HFF-Myc (cell line): Measurements from ENCODE around the gene TEX2.

Experiments used
- DNase-seq: peaks from one replicate; pipeline ENCODE4 v3.0.0-alpha.2; 2011; ENCODE audit warnings: low read depth; ENCODE audit errors: extremely low read depth
- H3K4me3 ChIP-seq: replicated peaks from 2 replicates; pipeline ENCODE4 v1.5.1; 2011; ENCODE audit warnings: low read depth, mild to moderate bottlenecking, control low read depth, low read length
- TF ChIP-seq, protein P1 (sequence below): IDR thresholded peaks from 2 replicates; pipeline ENCODE4 v1.5.1; 2012; ENCODE audit warnings: mild to moderate bottlenecking, low read depth, low read length, control low read depth; ENCODE audit errors: missing control alignments

Gene TEX2

GRCh38 chr17:64203630-64204029, 59.4 kb downstream of the TEX2 start:
- TF ChIP-seq, protein P1, sequence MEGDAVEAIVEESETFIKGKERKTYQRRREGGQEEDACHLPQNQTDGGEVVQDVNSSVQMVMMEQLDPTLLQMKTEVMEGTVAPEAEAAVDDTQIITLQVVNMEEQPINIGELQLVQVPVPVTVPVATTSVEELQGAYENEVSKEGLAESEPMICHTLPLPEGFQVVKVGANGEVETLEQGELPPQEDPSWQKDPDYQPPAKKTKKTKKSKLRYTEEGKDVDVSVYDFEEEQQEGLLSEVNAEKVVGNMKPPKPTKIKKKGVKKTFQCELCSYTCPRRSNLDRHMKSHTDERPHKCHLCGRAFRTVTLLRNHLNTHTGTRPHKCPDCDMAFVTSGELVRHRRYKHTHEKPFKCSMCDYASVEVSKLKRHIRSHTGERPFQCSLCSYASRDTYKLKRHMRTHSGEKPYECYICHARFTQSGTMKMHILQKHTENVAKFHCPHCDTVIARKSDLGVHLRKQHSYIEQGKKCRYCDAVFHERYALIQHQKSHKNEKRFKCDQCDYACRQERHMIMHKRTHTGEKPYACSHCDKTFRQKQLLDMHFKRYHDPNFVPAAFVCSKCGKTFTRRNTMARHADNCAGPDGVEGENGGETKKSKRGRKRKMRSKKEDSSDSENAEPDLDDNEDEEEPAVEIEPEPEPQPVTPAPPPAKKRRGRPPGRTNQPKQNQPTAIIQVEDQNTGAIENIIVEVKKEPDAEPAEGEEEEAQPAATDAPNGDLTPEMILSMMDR, result no peak
- no peak for DNase-seq
- H3K4me3 ChIP-seq, result no peak overlapping the region

DNA sequence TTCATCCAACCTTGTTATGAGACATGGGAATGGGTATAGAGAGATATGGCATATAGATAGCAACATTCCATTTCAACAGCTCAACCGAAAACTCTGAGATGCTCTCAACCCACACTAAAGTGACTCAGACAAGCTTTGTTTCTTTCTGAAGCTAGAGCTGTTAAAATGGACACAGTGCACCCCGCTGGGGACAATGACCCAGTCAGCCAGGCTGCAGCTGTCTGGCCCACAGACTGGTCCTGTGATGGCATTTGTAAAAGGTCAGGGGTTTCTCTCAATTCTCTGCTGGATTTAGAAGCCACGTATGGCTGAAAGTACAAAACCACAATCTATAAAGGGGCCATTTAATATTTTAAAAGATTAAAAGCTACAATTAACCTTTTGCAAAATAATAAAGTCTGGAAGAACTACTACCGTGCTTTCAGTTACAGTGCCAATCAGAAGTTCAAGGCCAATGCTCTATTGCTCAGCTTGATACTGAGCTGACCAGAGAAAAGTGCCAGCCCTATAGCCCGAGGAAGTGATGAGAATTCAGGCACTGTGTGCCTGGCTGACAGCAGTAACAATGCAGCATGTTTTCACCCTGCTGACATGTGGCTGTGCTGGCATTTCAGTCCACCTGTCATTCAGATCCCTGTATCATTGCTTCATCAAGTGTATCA, 60.2 kb downstream of the TEX2 start:
- TF ChIP-seq, protein P1, result no peak
- H3K4me3 ChIP-seq, result no peak overlapping the region
- no peak for DNase-seq

DNA sequence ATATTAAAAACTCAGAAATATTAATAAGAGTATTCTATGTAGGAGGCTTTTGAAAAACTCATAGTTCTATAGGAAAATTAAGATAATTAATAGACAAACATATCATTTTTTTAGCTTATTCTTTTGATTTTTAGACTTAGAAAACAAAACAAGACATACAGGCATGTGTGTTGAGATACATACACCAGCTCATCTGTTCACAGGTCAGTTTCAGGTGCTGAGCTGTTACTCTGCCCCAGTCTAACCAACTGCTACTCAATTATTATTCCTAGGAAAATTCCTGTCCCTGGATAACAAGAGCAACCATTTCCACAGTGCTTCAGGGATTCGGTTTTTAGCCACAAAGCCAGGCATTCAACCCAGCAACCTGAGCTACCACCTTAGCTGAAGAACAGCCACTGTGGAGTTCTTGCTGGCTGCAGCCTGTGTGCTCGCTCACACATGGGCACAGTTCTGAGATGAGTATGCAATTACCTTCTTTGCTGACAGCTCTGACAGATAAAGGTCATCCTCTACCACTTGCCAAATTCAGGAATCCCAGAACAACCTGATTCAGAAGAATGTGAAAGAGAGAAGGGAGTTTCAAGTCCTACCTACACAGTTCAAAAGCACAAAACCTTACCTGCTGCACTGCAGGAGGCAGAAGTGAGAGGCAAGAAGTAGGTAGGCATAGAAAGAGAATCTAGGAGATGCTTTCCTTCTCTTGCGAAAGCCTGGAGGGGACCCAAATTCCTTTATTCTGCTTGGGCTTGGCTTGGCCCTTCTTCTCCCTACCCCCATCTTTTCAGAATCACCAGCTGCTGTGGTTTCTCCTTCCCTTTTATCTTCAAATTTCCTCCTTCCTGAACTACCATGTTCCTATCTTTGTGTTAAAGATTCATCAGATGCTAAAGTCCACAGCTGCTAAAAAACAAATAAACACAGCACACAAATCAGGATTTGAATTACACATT, 62.7 kb downstream of the TEX2 start:
- no peak for DNase-seq
- TF ChIP-seq, protein P1, result no peak
- H3K4me3 ChIP-seq, result no peak overlapping the region

DNA sequence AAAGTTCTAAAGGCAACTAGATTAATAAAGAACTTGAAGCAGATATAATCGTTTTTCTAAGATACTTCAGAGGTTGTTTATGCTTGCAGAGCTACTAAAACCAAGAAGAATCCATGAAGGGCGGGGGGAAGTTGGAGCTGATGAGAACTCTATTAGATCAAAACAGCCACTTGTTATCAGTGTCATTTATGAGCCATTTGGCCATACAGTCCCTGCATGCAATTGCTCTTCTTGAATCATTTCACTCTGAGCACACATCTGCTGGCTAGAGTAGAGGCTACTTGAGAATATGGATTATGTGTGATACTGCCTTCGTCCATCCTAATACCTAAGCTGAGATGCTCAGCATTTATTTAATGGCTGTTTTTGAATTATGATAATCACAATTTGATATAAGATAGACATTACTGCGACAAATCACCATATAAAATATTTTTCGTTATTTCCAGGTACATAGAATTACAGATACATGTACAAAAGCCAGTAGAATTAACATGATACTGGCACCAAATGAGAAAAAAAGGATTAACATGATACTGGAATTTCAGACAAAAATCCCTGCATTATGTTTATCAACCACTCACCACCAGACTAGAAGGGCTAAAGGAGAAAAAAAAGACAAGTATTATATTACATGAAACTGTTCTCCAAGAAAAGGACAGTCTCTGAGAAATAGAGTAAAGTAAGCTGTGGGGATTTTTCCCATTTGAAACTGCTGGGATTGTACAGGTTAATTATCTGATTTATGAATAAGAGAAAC, 64.5 kb downstream of the TEX2 start:
- no peak for DNase-seq
- no peak overlapping the region for H3K4me3 ChIP-seq
- TF ChIP-seq, protein P1, result no peak

DNA sequence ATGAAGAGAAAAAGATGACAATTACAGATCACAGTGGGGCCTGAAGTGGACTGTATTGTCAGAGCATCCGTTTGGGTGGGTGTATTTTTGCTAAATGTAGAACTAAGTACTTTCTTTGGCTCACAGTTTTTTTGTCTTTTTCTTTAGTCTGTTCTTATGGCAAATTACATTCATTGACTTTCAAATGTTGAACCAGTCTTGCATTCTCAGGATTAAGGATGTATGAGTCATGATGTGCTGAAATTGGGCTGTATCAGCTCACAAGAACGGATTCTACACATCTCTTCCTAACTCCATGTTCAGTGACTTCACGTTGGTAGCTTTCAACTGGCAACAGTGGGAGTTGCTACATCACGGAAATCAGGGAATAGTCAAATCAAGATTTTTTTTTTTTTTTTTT, 66.5 kb downstream of the TEX2 start:
- TF ChIP-seq, protein P1, result no peak
- no peak for DNase-seq
- no peak overlapping the region for H3K4me3 ChIP-seq

- H3K4me3 ChIP-seq, result no peak overlapping the region
- no peak for DNase-seq
- TF ChIP-seq, protein P1, result no peak
Measured at GRCh38 chr17:64193561-64193960, 69.5 kb downstream of the TEX2 start.
